COR-L47 (cell line): ENCODE data around the gene CRTC2.
A peak's percentile ranks its signal among the peaks of the same experiment; 100 is the strongest.

Experiments
- DNase-seq: peaks from one replicate; lab custom pipeline; 2025; lab: John Stamatoyannopoulos, UW

Gene CRTC2

DNA sequence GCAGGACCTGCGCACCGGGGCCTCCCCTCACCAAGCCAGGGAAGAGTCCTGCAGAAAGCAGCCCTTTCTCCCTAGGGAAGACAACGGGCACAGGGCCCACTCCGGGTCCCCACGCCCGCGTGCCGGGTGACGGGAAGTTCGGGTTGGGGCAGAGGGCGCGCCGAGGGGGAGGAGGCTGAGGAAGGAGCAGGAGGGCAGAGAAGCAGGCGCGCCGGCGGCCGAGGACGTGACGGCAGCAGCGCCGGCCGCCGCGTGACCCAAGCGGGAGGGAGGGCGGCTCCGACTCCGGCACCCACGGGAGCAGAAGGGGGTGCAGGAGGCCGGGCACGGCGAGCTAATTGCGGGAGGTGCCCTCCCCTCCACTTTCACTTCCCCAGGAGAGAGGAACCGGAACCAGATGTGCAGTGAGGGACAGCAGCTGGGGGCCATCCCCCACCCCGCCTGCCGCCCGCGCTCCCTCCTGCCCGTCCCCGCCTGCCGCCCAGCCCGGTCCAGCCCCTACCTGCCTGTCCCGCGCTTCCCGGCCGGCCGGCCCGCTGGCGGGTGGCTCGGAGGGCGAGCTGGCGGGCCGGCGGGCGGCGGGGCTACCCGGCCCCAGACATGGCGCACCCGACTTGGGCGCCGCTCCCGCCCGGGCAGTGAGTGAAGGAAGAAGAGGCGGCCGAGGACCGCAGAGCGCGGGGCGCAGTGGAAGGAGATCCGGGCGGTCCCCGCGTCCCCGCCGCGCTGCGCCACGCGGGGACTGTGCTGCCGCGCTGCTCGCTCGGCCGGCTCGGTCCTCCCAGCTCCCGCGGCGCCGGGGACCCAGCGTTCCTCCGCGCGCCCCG is 12.4 kb downstream of the CRTC2 start:
- DNase-seq, result peak; percentile 57

DNA sequence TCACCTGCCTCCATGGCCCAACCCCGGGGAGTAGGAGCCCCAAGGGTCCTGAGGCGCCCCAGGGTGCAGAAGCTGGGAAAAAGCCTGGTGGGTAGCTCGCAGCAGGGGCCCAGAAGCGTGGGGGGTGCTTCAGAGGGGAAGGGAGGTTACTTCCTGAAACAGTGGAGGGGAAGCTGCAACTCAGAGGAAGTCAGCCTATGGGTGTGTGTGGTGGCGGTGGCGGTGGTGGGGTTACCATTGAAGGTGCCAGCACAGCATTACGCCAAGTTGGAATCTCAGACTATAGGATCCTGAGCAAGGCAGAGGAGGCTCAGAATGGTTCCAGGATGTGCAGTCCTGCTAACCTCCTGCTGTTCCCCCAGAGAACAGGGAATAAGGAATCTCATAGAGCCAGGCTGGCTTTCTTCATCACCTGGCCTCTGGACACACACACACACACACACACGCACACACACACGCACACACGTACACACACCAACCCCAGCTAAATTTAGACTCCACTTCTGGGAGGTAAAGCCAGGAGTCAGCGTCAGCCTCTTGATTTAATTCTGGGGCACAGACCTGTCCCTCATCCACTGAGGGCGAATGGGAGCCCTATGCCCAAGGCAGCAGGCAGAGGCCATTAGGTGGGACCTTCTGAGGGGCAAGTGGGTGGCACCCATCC is 13.1 kb downstream of the CRTC2 start:
- no peak for DNase-seq

DNA sequence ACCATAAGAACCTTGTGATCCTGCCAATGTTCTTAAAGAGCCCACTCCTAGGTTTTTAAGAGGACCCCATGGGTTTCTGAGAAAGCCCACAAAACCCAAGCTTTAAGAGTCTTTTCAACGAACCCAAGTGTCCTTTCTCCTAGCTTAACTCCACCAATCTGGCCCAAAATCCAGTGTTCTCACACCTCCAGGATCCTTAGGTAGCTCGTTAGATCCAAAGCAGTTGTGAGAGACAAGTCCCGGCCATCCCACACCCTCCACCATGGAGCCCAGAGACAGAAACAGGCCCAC is 13.6 kb downstream of the CRTC2 start:
- DNase-seq, result no peak

DNA sequence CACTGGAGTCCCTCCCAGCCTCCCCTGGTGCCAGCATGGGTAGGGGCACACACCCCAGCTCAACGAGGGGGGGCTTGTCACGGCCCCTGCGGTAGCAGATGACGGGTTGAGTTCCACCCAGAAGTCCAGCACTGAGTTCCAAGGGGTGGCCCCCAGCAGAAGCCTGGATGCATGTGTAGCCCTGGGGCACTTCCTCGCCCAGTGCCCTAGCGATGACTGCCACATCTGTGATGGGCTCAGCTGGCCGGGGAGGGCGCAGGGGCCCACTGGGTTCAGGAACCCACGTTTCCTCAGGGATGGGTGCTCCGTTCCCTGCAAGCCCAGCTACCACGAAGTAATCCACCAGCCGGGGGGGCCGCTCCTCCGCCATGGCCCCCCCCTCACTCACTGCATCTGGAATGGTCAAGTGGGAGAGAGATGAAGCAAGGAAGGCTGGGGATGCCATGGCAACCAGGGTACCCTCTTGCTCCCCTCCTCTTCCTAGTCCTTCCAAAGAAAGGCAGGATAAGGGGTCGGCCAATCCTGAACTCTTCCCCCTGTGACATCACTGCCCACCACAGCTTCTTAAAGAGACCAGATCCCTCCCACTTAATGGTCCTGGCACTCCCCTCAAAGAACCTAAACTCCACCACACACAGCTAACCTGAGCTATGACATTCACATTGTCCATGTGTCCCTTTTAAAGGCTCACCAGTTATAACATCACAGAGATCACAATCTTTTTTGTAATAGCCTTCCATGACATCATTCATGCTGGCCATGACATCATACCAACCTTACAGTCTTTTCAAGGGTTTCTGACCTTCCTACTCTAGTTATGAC is 14.2 kb downstream of the CRTC2 start:
- DNase-seq, result no peak

DNA sequence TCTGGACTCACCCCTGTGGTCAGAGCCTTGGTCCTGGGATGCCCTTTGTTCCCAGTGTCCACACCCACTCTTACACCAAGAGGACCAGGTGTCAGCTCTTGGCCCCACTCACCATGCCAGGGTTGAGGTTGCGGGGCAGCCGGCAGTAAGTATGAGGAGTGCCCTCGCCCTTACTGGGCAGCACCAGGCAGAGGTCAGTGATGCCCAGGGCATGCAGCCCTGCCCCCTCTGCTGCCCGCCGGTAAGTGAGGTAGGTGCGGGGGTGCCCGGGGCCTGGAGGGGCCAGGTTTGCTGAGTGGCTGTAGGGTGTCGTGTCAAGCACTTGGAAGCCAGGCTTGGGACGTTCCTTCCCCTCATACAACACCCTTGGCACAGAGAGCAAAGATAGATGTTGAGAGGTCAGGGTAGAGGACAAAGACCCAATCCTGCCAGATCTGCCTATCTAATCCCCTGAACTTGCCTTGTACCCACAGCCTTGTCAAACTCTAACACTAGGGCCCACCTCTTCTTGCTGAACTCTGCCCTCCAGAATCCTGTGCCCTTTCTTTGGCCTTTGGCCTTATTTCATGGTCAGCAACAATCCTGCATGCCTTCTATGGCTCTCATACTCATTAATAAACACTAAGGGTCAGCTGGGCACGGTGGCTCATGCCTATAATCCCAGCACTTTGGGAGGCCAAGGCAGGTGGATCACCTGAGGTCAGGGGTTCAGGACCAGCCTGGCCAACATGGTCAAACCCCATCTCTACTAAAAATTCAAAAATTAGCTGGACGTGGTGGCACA is 15.5 kb downstream of the CRTC2 start:
- DNase-seq, result no peak

DNA sequence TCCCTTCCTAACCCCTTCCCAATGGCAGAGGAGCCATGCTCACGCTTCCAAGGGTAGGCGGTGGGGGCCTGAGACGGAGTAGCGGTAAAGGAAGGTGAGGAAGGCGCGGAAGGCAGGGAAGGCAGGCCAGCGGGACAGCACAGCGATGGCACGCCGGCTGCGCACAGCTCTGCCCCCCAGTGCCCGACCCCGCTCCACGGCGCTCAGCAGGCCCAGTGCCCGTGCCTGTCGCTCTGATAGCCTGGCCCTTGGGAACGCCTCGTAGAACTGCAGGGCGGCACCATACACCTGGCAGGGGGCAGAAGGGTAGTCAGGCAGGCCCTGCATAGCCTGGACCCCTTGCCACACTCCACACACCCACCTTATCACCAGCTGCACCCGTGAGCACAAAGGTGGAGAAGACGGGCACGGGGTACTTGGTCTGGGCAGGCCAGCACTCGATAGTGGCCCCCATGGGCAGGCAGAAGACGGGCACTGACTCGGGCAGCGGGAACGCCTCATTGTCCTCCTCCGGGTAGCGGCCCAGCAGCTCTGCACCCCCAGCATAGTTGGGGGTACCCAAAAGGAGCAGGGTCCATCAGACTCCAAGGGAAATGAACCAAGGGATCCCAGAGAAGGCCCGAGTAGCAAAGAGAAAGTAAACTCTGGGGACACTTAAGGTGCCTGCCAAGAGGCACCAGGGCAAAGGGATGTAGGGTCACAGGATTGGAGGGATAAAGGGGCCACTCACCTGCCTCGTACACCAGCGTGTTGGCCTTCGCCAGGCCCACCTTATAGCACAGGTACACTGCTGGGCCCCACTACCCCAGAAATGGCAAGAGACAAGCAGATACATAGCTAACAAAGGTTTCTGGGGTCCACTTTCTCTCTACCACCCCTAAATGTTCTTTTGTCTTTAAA is 16.3 kb downstream of the CRTC2 start:
- DNase-seq, result no peak

DNA sequence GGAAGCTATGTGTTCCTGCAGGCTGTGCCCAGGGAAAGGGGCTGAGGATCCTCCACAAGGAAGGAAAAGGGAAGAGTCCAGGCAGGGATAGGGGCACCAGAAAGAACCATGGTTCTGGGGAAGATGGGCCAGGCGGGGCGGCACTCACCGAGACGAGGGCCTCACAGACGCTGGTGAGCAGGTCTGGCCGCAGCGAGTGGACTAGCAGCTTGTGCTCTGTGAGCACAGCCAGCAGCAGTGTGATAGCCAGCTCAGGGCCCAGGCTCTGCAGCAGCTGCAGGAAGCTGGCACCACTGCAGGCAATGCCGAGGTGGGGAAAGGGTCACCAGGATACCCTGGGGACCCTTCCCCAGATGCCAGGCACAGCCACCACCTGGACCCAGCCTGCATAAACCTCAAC is 17.7 kb downstream of the CRTC2 start:
- DNase-seq, result no peak

DNA sequence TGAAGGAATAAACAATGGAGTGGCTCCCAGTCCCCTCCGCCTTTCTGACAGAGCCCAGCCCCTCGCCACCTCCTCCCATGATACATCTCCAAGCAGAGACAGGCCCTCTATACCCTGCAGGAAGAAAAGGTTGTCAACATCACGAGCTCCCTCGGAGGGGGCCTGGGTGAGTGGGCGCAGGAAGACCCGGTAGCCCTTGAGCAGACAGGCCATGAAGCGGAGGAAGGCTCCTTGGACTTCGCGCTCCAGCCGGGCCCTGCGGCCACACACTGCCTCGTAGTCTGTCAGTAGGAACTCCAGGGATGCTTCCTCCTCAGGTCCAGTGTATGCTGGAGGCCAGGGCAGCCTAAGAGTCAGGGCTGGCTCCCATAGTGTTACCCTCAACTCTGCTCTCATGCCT is 18.9 kb downstream of the CRTC2 start:
- DNase-seq, result no peak

DNA sequence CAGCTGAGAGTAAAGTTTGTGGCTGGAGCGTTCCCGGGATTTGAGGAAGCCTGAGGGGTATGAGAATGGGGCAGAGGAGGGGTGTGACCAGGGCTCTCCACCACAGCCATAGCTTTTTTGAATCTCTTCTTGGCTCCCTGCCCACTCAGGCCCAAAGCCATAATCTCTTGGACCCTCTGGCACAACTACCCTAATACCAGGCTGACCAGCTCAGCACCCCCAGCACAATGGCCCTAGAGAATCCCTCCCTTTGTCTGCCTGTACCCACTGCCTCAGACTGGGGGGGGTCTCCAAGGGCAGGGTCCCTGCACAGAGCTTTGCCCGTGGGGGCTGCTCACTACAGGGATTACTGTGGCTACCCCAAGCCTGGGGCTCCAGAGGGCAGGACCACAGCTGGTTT is 19.4 kb downstream of the CRTC2 start:
- no peak for DNase-seq

DNA sequence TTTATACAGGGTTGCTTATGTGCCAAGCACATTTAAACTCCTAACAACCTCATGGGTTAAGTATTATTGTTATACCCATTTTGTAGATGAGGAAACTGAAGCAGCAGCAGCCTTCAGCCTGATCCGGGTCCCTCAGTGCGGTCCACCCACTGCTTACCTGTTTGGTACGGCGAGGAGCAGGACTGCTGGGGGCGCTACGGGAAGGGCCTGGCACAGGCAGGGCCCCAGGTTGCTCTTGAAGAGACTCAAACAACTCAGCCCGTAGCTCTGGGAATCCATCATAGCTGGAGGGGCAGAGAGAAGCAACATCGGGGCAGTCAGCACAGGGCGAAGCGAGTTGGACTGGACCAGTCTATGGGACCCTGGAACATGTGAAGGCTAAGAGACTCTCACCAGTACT is 21.1 kb downstream of the CRTC2 start:
- no peak for DNase-seq

DNA sequence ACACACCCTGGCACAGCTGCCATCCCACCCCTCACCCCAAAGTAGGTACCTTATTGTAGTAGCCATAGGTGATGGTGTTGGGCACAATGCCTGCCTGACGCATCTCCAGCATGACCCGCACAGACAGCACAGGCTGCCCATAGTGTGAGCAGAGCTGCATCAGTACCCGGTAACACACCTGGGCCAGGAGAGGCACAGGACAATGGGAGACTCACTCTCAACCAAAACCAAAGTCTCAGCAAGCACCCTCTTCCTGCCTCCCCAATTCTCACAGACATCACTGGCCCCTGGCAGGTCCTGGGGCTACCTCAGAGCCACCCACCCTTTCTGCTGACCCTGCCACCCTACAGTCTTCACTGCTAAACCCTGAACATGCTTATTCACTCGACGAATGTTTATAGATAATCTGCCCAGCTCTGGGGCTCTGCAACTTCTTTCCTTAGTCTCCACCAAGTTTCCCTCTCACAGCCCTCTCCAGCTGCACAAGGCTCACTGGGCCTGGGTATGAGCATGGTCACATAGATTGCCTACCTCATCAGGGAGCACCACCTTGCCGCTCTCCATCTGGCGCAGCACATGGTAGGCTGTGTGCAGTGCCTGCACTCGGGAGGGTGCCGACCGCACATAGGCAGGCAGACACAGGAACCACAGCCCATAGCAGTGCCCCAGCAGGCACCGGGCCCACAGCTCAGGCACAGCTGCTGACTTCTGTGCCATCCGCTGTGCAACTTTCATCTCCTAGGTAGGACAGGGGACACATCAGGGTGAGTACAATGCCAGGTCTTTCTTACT is 22.2 kb downstream of the CRTC2 start:
- no peak for DNase-seq

DNA sequence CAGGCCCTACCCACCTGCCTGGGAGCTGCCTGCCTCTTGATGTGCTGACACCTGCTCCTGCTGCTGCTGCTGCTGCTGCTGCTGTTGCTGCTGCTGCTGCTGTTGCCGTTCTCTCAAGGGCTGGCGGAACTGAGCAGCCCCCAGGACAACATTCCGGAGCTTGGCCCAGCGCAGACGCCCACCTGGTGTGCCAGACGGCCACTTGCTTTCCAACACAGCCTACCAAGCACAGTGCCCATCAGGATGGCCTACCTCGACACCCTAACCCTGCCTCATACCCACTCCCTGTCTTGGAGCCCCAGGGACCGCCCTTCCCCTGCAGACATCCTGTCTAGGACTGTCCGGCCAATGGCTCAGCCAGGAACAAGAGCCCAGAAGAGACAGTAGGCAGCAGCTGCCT is 23.7 kb downstream of the CRTC2 start:
- no peak for DNase-seq

DNA sequence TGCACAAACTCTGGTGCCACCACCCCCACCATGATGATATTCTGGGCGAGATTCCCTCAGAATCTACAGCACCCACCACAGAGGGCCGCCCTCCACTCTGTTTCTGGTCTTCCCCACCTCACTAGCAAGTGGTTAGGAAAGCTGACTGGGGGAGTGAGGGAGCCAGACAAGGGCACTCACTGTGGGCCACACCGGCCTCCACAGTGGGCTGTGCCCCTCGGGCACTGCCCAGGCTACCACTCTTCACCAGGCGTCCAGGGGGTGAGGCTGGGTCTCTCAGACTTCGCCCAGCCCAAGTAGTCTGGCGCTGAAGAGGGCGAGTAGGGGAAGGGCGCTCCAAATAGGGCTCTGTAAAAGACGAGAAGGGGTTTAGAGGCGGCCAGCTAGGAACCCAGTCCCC is 24.5 kb downstream of the CRTC2 start:
- no peak for DNase-seq

DNA sequence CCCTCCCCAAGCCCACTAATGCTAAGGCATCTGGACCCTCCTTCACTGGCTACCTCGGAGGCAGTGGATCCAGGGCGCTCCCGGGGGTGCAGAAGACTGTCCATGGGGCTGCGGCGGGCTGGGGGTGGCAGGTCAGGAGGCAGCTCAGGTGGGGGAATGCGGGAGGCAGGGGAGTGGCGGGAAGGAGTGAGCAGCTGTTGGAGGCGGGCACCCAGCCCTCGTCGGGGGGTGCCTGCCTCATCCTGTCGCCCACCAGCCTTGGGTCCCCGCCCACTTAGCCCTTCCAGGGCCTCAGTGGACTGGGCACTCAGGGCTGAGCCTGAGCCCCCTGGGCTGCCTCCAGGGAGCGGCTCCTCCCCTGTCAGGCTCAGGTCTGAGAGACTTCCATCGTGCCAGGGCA is 25.0 kb downstream of the CRTC2 start:
- no peak for DNase-seq

DNA sequence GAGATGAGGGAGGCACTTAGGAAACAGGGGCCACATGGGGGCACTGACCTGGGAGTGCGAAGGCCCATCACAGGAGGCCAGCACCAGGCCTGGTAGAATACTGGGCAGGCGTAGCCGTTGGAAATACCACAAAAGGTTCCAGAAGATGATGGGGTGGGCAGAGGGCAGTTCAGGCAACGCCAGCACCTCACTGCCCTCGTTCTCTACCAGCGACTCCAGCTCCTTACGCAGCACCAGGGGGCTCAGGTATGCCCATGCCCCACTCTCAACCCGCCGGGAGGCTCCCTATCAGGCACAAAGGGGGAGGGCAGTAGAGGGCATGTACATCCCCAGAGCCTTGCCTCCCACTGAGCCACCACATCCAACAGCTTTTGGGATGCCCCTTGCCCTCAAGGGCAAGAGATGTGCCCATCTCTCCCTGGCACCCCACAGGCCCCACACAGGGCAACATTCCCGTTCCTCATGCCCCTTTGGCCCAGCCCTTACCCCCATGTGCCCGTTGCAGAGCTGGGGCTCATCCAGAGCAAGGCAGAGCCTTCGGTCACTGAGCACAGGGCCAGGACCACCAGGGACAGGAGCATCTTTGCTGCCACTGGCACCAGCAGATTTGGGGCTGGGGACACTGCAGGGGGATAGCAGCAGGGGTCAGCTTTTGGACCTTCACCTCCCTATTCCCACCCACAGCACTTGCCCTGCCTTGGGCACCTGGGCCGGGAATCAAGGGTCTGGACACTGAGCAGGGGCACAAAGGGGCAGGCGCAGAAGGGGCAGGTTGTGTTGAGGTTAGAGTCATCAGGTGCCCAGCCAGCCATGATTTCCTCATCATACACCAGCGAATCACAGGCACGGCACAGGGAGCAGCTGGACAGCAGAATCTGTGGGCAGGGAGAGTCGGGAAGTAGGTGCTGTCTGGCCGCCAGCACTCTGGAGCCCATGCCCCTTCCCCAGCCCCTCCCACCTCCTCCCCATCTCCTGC is 26.0 kb downstream of the CRTC2 start:
- DNase-seq, result no peak

DNA sequence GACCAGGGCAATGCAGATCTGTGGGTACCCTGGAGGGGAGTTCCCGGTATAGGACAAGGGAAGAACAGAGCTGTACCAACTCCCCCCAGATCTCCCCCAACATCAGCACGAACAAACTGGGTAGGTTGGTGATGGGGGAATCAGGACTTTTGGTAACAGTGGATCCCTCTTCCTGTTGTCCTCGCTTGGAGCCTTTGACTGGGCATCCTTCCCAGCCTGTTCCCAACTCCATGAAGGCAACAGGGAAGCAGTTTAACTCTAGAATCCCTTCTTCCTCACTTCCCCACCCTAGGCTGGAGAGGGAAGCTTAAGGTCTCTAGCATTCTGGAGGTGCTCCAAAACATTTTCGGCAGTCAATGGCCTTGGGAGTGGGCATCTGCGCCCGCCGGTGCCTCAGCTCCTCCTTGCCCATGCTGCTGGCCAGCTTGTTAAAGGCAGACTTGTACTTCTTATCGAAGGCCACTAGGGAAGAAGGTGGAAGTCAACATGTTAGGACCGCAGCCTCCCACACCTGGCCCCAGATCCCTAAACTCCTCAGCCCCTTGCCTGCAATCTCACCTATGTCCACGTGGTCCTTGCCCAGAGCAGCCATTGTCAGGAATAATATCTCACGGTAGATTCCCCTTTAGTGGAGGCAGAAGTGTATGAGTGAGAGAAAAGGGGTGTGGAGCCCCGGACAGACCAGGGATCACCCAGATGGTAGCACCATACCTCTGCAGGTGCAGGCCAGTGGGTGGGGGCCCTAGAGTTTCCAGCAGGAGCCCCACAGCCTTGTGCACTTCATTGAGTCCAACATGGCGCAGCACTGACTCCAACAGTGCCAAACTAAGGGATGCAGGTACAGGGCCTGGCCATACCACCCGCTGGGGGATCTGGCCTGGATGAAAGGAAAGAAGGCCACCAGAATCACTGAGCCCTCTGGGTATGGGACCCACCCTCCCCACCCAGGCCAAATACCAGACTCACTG is 28.1 kb downstream of the CRTC2 start:
- DNase-seq, result no peak

DNA sequence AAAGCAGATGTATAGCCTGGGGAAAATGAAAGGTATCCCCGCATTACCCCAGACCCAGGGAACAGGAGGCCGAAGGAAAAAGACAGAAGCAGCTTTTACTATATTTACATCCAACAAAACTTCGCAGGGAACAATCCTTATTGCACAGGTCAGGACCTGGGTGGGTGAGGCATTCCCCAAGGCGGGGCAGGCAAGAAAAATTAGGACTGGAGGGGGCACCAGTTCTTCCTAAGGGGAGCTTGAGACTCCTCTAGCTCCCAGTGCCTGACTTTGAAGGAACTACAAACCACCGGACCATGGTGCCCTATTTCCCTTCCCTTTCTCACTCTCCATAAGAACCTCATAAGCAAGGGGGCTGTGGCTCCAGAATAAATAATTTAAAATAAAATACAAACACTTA is 29.0 kb downstream of the CRTC2 start:
- DNase-seq, result no peak

DNA sequence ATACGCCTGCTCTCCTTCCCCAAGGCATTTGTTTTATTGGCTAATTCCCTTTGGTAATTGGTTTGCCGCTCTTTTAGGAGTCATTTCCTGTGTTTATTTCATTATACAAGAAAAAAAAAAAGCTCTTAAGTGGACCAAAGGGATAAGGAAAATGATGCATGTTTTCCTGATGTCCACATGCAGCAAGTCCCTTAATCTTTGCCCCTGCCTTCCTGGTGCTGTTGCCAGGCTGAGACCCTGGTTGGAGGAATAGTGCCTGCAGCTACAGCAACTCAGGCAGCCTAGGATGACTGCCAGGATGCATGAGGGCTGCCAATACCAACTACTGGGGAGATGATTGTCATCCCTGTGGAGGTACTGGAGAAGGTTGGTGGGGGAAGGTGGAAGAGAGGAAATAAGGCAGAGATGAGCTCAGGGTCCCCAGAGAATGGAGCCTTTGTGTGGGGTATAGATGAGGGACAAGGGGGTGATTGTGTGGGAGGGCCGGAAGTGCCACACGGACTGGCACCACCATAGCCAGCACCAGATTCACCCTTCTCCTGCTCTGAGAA is 29.5 kb downstream of the CRTC2 start:
- DNase-seq, result no peak
